HCT116 (cell line): ENCODE measurements around the gene DOCK9. TPM values are rescaled to one million over a fixed set of nuclear protein-coding genes. Genes with fewer than 3 reads are reported as not detected.

Experiments
- ATAC-seq: fragments of 200-7000 bp; cut with Tn5 transposase; 2 replicates; pipeline ENCODE4 v1.9.1; 2020; ENCODE audit warnings: mild to moderate bottlenecking, moderate library complexity
- BruUV-seq: library from RNA; stranded (reverse); fragments of 400-500 nt; replicated peaks from 2 replicates; lab custom pipeline; 2021; lab: Mats Ljungman, UMichigan
- CTCF ChIA-PET: fragments of 300-600 bp; sonication (Branson Sonifier 250); formaldehyde crosslinking; loops from one replicate; lab custom pipeline; 2021; ENCODE audit warnings: antibody characterized with exemption; lab: Charles Lee
- POLR2A ChIA-PET: fragments of 300-600, 350-600 bp; sonication (Branson Sonifier 250); formaldehyde crosslinking; loops from one replicate; lab custom pipeline; 2021; ENCODE audit warnings: antibody characterized with exemption; lab: Charles Lee
- RAD21 ChIA-PET, 2 experiments: fragments of 300-600 bp; sonication (Branson Sonifier 250); formaldehyde crosslinking; loops; one replicate each; lab custom pipeline; 2023; ENCODE audit warnings: low total read pairs in 2 of 2; ENCODE audit not compliant: uncharacterized antibody in 2 of 2, unreplicated experiment in 2 of 2, low non-redundant PET in 1 of 2; lab: Charles Lee
- DNase-seq: peaks from one replicate; pipeline ENCODE4 v3.0.0-alpha.2; 2010; ENCODE audit warnings: low read depth, low spot score
- H2AFZ ChIP-seq: fragments of 200-600 bp; shearing (Covaris generic), sonication (generic); 2 replicates; pipeline ENCODE4 v1.6.1; 2017; ENCODE audit warnings: low read depth, mixed run types, mixed read lengths, antibody characterized with exemption, low read length; ENCODE audit not compliant: poor library complexity, severe bottlenecking
- H3K27ac ChIP-seq: 2 replicates; pipeline ENCODE4 v1.5.1; 2012; ENCODE audit warnings: low read depth, low read length
- H3K27me3 ChIP-seq: fragments of 200-600 bp; sonication (generic); 2 replicates; pipeline ENCODE4 v1.6.1; 2016; ENCODE audit warnings: mixed run types, low read length, mixed read lengths; ENCODE audit not compliant: insufficient read depth
- H3K36me3 ChIP-seq, 2 experiments: fragments of 200-500 bp in 1 of 2; fragments of 200-600 bp in 1 of 2; sonication (Bioruptor generic) in 1 of 2; sonication (generic) in 1 of 2; 2 replicates each; pipeline versions ENCODE4 v1.5.1 to v1.6.1; 2014 to 2016; ENCODE audit warnings: low read length in 2 of 2, inconsistent platforms in 1 of 2, mixed read lengths in 1 of 2, mixed run types in 1 of 2; ENCODE audit not compliant: insufficient read depth in 2 of 2, control insufficient read depth in 1 of 2
- H3K4me1 ChIP-seq, 2 experiments: fragments of 200-600 bp in 1 of 2; sonication (generic) in 1 of 2; 2 replicates each; pipeline versions ENCODE4 v1.5.1 to v1.6.1; 2012 to 2017; ENCODE audit warnings: low read length in 2 of 2, inconsistent platforms in 1 of 2, mild to moderate bottlenecking in 1 of 2, mixed read lengths in 1 of 2, mixed run types in 1 of 2, moderate library complexity in 1 of 2; ENCODE audit not compliant: insufficient read depth in 2 of 2, control insufficient read depth in 1 of 2
- H3K4me2 ChIP-seq: fragments of 200-600 bp; sonication (generic); 2 replicates; pipeline ENCODE4 v1.6.1; 2017; ENCODE audit warnings: mixed run types, low read length, mixed read lengths
- H3K4me3 ChIP-seq, 2 experiments: fragments of 200-600 bp in 1 of 2; sonication (generic) in 1 of 2; replicated peaks in 1 of 2; 2 replicates each; pipeline ENCODE4 v1.5.1; 2011 to 2016; ENCODE audit warnings: low read length in 2 of 2, control low read depth in 1 of 2, low read depth in 1 of 2, mild to moderate bottlenecking in 1 of 2, mixed read lengths in 1 of 2, mixed run types in 1 of 2
- H3K79me2 ChIP-seq: fragments of 200-600 bp; sonication (generic); 2 replicates; pipeline ENCODE4 v1.6.1; 2017; ENCODE audit warnings: mild to moderate bottlenecking, mixed run types, low read length, moderate library complexity, mixed read lengths; ENCODE audit not compliant: insufficient read depth
- H3K9ac ChIP-seq: fragments of 200-600 bp; sonication (generic); 2 replicates; pipeline ENCODE4 v1.6.1; 2016; ENCODE audit warnings: low read length, mixed read lengths
- H3K9me2 ChIP-seq: fragments of 200-600 bp; sonication (generic), shearing (Covaris generic); 2 replicates; pipeline ENCODE4 v1.6.1; 2017; ENCODE audit warnings: mixed run types, mild to moderate bottlenecking, moderate library complexity; ENCODE audit not compliant: insufficient read depth
- H3K9me3 ChIP-seq, 2 experiments: fragments of 200-500 bp in 1 of 2; fragments of 200-600 bp in 1 of 2; sonication (Bioruptor generic) in 1 of 2; sonication (generic) in 1 of 2; 2 replicates each; pipeline ENCODE4 v1.6.1; 2014 to 2017; ENCODE audit warnings: low read length in 2 of 2, mixed read lengths in 2 of 2, inconsistent platforms in 1 of 2, low read depth in 1 of 2, mild to moderate bottlenecking in 1 of 2, mixed run types in 1 of 2, moderate library complexity in 1 of 2; ENCODE audit not compliant: control insufficient read depth in 1 of 2, insufficient read depth in 1 of 2
- H4K20me1 ChIP-seq: fragments of 200-600 bp; sonication (generic), shearing (Covaris generic); 2 replicates; pipeline ENCODE4 v1.6.1; 2017; ENCODE audit warnings: mixed run types, mild to moderate bottlenecking, moderate library complexity; ENCODE audit not compliant: insufficient read depth
- ATF3 ChIP-seq: IDR thresholded peaks from 2 replicates; pipeline ENCODE4 v1.6.1; 2012
- CEBPB ChIP-seq: IDR thresholded peaks from 2 replicates; pipeline ENCODE4 v1.6.1; 2012; ENCODE audit warnings: low read depth
- CTCF ChIP-seq, 3 experiments: fragments of 200-600 bp in 1 of 3; sonication (generic) in 1 of 3; IDR thresholded peaks in 2 of 3; conservative IDR thresholded peaks in 1 of 3; 2 replicates each; pipeline ENCODE4 v1.5.1; 2012 to 2017; ENCODE audit warnings: low read depth in 2 of 3, low read length in 2 of 3, antibody characterized with exemption in 1 of 3, borderline replicate concordance in 1 of 3, control low read depth in 1 of 3, mild to moderate bottlenecking in 1 of 3, mixed read lengths in 1 of 3, mixed run types in 1 of 3, moderate library complexity in 1 of 3; ENCODE audit not compliant: insufficient read depth in 1 of 3
- EGR1 ChIP-seq: IDR thresholded peaks from 2 replicates; pipeline ENCODE4 v1.6.1; 2012; ENCODE audit warnings: low read depth
- ELF1 ChIP-seq: IDR thresholded peaks from 2 replicates; pipeline ENCODE4 v1.6.1; 2012; ENCODE audit warnings: low read depth, borderline replicate concordance
- EZH2 ChIP-seq: fragments of 200-600 bp; sonication (generic); IDR thresholded peaks from 2 replicates; pipeline ENCODE4 v1.6.1; 2017; ENCODE audit warnings: antibody characterized with exemption, mixed run types
- EZH2phosphoT487 ChIP-seq: fragments of 200-600 bp; IDR thresholded peaks from 2 replicates; pipeline ENCODE4 v1.6.1; 2018; ENCODE audit warnings: antibody characterized with exemption, borderline replicate concordance
- FOSL1 ChIP-seq: IDR thresholded peaks from 2 replicates; pipeline ENCODE4 v1.6.1; 2012; ENCODE audit warnings: low read depth
- POLR2A ChIP-seq: IDR thresholded peaks from 2 replicates; pipeline ENCODE4 v1.7.0; 2011; ENCODE audit warnings: borderline replicate concordance; ENCODE audit not compliant: insufficient read depth, insufficient read length; ENCODE audit errors: extremely low read depth
- RAD21 ChIP-seq: IDR thresholded peaks from 2 replicates; pipeline ENCODE4 v1.6.1; 2012; ENCODE audit warnings: low read depth, mild to moderate bottlenecking
- TCF7L2 ChIP-seq: IDR thresholded peaks from 2 replicates; pipeline ENCODE4 v1.7.0; 2011; ENCODE audit warnings: borderline replicate concordance, inconsistent platforms; ENCODE audit not compliant: insufficient read depth, insufficient read length; ENCODE audit errors: extremely low read depth
- YY1 ChIP-seq: IDR thresholded peaks from 2 replicates; pipeline ENCODE4 v1.6.1; 2011; ENCODE audit warnings: low read length, low read depth, moderate library complexity, mild to moderate bottlenecking; ENCODE audit not compliant: insufficient replicate concordance; ENCODE audit errors: extremely low read depth
- ZBTB33 ChIP-seq: IDR thresholded peaks from 2 replicates; pipeline ENCODE4 v1.6.1; 2011; ENCODE audit warnings: mild to moderate bottlenecking, low read length, moderate library complexity; ENCODE audit not compliant: insufficient replicate concordance; ENCODE audit errors: extremely low read depth
- ZFX ChIP-seq: fragments of 450-650 bp; IDR thresholded peaks from 2 replicates; pipeline ENCODE4 v1.6.1; 2017
- ZNF274 ChIP-seq: fragments of 200-500 bp; sonication (Bioruptor generic); IDR thresholded peaks from 2 replicates; pipeline ENCODE4 v1.6.1; 2014; ENCODE audit warnings: mild to moderate bottlenecking, low read depth, low read length, inconsistent platforms
- intact Hi-C: fragments of 100-400 bp; cut with micrococcal nuclease; formaldehyde crosslinking; loops from 2 replicates; pipeline ENCODE4 v1.10.0; 2022
- total RNA-seq: library from RNA; stranded (reverse); gene quantifications from one replicate; pipeline ENCODE4 v1.2.1, GENCODE V29; 2021; ENCODE audit not compliant: unreplicated experiment
- TF ChIP-seq, protein P1 (sequence below): IDR thresholded peaks from 2 replicates; pipeline ENCODE4 v1.6.1; 2012

The DOCK9 gene
- total RNA-seq, 1 experiment from 2014 or later: 58.8 TPM

DNA sequence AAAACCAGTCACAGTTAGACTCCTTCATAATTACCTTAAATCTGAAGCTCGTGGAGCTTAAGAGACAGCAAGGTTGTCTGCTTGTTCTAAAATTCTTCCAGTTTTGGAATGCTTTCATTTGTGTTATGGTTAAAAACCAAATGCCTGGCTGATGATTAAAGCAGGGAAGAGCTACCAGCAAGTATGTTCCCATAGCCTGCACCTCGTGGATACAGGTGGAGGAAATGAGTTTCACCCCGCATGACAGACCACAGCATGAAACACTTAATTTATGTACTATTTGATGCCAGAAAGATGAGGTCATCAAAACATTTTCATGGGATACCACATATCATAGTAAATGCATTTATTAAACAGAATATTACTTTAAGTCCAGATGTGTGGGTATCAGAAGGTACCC is 416 bp upstream of the DOCK9 start:
- Histone ChIP-seq H3K79me2 (peaks cover 6% of the 10 kb centered on the region; the same call in 1 of the 2 replicates), H3K9me2 (no peaks in the 10 kb centered on the region), H4K20me1 (no peaks in the 10 kb centered on the region), H3K36me3 (no peaks in the 10 kb centered on the region), H3K4me1 (peaks cover 24 to 59% of the 10 kb centered on the region in 2 experiments), H2AFZ (no peak overlapping the region), H3K9me3 (no peaks in the 10 kb centered on the region), H3K4me2 (peak overlapping the region; percentile 36), H3K9ac (0 out of 2 replicates have a peak overlapping the region, but pooled peaks have one; percentile 2), H3K27me3 (no peaks in the 10 kb centered on the region), H3K4me3 (no peak overlapping the region), H3K27ac (no peak overlapping the region)
- RAD21 ChIA-PET: no interaction called here
- ATAC-seq: peak; percentile 67
- CTCF ChIA-PET: no interaction called here
- no TSS peak for BruUV-seq
- intact Hi-C loops: no loop called here
- POLR2A ChIA-PET: interaction anchor here (1.2 kb wide), 1 partner anchor 8 kb away, joined by 3 read pairs; no protein-coding TSS in a partner anchor
- peak; percentile 15 for DNase-seq
- TF ChIP-seq ATF3 (no peak), FOSL1 (peak; percentile 14; the same call in 1 of the 2 replicates), CEBPB (no peak)

DNA sequence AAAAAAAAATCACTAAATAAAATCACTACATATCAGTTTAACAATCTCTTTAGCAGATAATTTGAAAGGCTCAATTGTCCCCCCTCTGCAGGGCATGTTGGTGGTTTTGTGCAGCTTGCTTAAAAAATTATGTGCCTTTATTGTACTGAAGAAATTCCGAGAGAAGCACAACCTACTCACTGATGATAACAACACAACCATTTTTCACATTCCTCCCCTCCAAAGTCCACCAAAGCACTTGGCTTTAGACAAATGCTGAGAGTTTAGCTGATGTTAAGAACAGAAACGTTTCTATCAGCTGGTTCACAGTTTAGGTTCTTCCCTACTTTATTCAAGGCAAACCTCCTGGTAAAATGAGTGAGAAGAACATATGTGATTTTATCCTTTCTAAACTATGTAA is 923 bp downstream of the DOCK9 start:
- no peak overlapping the region for H3K9ac ChIP-seq
- TF ChIP-seq RAD21: no peak
- TF ChIP-seq CTCF (IDR thresholded peaks at IDR 0.05 in 2 of 3, conservative IDR thresholded peaks at IDR 0.05 in 1 of 3; ENCODE audit: borderline replicate concordance in 1 of 3, insufficient read depth in 1 of 3, low read depth in 2 of 3, low read length in 2 of 3): no peak
- TF ChIP-seq YY1: no peak
- no peak for TF ChIP-seq ZNF274
- TF ChIP-seq EZH2phosphoT487: no peak
- TF ChIP-seq TCF7L2: no peak
- TF ChIP-seq ATF3: no peak
- no peak for TF ChIP-seq ELF1
- TF ChIP-seq EGR1: no peak
- no peak for TF ChIP-seq ZFX
- TF ChIP-seq, protein P1, sequence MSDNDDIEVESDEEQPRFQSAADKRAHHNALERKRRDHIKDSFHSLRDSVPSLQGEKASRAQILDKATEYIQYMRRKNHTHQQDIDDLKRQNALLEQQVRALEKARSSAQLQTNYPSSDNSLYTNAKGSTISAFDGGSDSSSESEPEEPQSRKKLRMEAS: no peak
- TF ChIP-seq POLR2A: no peak
- no peak for TF ChIP-seq EZH2
- no peak for TF ChIP-seq ZBTB33

More for the DNA sequence above, 923 bp downstream of the DOCK9 start:
- Histone ChIP-seq H3K27ac (no peak overlapping the region), H3K79me2 (peaks cover 8% of the 10 kb centered on the region; the same call in 1 of the 2 replicates), H3K4me2 (no peak overlapping the region), H3K9me3 (no peaks in the 10 kb centered on the region), H3K4me1 (peaks cover 34 to 68% of the 10 kb centered on the region in 2 experiments), H3K36me3 (no peaks in the 10 kb centered on the region), H4K20me1 (no peaks in the 10 kb centered on the region), H3K9me2 (no peaks in the 10 kb centered on the region), H3K4me3 (no peak overlapping the region), H3K27me3 (no peaks in the 10 kb centered on the region), H2AFZ (no peak overlapping the region)
- ChIA-PET POLR2A (no interaction called here), RAD21 (interaction anchor here in 1 of 2 experiments (0.6 kb wide), 1 partner anchor 1241 kb away, joined by 5 read pairs; no protein-coding TSS in a partner anchor), CTCF (no interaction called here)
- ATAC-seq (no peak), DNase-seq (no peak)
- intact Hi-C loops: no loop called here
- no TSS peak for BruUV-seq
